ENCODE measurements around the gene IGF2. TPM values are rescaled to one million over a fixed set of nuclear protein-coding genes. Genes with fewer than 3 reads are reported as not detected.

IGF2 gene
- total RNA-seq, 1 experiment from 2014 or later, result 1.5 TPM

DNA sequence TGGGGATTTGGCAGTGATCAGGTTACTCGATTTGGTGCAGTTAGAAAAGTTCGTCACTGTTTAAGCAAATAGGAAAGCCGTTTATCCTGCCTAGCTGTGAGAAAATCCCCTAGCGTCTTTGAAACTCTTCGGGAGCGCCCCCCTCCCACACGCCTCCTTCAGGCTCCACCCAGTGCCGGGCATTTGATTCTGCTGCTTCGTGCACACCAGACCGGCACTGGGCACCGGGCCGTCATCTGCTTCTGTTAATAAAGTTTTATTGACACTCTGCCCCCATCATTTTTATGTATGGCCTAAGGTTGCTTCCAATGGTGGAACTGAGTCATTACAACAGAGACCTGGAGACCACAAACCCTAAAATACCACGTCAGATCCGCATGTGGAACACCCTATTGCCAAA, 50.9 kb downstream of the IGF2 start (continued):
- TF ChIP-seq CBFB (CRISPR knock-in tag; IDR thresholded peaks at IDR 0.05; ENCODE audit: low read depth), result no peak
- TF ChIP-seq, protein P1, sequence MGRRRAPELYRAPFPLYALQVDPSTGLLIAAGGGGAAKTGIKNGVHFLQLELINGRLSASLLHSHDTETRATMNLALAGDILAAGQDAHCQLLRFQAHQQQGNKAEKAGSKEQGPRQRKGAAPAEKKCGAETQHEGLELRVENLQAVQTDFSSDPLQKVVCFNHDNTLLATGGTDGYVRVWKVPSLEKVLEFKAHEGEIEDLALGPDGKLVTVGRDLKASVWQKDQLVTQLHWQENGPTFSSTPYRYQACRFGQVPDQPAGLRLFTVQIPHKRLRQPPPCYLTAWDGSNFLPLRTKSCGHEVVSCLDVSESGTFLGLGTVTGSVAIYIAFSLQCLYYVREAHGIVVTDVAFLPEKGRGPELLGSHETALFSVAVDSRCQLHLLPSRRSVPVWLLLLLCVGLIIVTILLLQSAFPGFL (CRISPR knock-in tag; IDR thresholded peaks at IDR 0.05; ENCODE audit: borderline replicate concordance), result no peak
- no peak for TF ChIP-seq NFATC4 (CRISPR knock-in tag; IDR thresholded peaks at IDR 0.05)
- TF ChIP-seq EMX1 (CRISPR knock-in tag; IDR thresholded peaks at IDR 0.05), result no peak
- TF ChIP-seq, protein P2, sequence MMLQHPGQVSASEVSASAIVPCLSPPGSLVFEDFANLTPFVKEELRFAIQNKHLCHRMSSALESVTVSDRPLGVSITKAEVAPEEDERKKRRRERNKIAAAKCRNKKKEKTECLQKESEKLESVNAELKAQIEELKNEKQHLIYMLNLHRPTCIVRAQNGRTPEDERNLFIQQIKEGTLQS (CRISPR knock-in tag; conservative IDR thresholded peaks at IDR 0.05), result no peak
- no peak for TF ChIP-seq ZNF671 (CRISPR knock-in tag; IDR thresholded peaks at IDR 0.05)
- TF ChIP-seq JAZF1 (CRISPR knock-in tag; IDR thresholded peaks at IDR 0.05), result no peak
- TF ChIP-seq ZNF512 (CRISPR knock-in tag; IDR thresholded peaks at IDR 0.05; ENCODE audit: borderline replicate concordance), result no peak

GRCh38 chr11:2086239-2087040, 52.7 kb downstream of the IGF2 start:
- Mint-ChIP-seq H3K27ac (no peak overlapping the region), H3K27me3 (ENCODE audit: low read depth) (peaks cover 25% of the 10 kb centered on the region), H3K4me1 (no peaks in the 10 kb centered on the region; the same call in 1 of the 2 replicates), H3K4me3 (no peak overlapping the region), H3K36me3 (peaks cover 19% of the 10 kb centered on the region), H3K9me3 (peaks cover 23% of the 10 kb centered on the region)
- TF ChIP-seq, protein P3, sequence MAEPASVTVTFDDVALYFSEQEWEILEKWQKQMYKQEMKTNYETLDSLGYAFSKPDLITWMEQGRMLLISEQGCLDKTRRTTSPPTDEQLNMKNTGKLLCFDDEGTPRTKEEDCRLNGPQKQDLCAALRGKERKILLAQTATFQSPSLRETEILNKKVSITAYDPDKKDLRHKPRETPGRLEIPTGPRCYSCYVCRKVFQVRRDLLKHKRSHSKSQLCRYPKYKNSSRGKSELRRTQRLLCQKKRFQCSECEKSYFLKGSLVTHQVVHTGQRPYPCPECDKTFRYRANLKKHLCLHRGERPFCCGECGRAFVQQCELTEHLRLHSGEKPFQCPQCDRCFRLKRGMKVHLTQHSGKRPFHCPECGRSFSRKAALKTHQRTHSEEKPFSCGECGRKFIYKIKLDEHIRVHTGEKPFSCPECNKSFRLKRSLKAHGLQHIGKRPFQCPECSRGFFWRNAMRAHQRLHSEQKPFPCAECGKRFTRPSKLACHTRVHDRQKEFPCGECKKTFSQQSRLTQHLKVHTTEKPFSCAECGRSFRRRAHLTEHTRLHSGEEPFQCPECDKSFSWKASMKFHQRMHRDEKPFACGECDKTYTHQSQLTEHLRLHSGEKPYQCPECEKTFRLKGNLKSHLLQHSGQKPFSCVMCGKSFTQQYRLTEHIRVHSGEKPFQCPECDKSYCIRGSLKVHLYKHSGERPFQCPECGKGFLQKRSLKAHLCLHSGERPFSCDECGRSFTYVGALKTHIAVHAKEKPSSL (CRISPR knock-in tag; conservative IDR thresholded peaks at IDR 0.05), result no peak
- TF ChIP-seq, protein P4, sequence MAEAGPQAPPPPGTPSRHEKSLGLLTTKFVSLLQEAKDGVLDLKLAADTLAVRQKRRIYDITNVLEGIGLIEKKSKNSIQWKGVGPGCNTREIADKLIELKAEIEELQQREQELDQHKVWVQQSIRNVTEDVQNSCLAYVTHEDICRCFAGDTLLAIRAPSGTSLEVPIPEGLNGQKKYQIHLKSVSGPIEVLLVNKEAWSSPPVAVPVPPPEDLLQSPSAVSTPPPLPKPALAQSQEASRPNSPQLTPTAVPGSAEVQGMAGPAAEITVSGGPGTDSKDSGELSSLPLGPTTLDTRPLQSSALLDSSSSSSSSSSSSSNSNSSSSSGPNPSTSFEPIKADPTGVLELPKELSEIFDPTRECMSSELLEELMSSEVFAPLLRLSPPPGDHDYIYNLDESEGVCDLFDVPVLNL (CRISPR knock-in tag; IDR thresholded peaks at IDR 0.05; ENCODE audit: borderline replicate concordance, low read depth), result no peak
- DNase-seq (ENCODE audit: low spot score) (no peak), ATAC-seq (no peak)
- ChIA-PET POLR2A (no interaction called here), CTCF (interaction anchor here (1.4 kb wide), 1 partner anchor 50 kb away, joined by 4 read pairs; no protein-coding TSS in a partner anchor)

DNA sequence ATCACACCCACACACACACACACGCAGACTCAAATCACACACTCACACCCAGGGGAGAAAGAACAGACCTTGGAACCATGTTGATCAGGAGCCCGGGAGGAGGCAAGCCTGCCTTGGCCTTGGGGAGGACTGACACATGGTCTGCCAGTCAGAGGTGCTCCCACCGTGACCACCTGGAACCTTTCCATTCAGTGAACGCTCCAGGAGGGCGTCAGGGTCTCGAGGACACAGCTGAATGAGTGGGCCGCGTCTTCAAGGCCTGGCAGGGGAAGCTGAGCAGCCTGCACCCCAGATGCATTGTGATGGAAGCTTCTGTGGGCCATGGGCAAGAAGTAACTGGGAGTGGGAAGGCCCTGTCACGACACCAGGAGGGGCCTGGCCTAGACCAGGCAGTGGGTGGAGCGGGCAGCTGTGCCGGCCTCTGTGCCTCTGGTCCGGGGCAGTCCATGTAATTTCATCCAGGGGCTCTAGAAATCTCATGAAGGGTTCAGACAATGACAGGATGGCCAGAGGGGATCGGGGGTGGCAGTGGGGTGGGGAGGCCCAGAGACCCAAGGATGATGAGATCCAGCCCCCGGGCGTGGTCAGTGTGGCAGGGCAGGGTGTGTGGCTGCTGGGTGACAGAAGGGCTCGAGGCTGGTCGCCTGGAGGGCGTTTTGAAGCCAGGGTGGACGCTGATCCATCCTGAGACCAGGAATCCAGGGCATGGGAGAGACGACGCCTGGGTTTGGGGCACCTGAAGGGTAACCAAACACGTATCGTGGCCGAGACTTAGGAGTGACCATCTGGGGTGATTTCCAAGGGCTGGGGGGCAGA, 53.7 kb downstream of the IGF2 start:
- ATAC-seq (no peak), DNase-seq (ENCODE audit: low spot score) (no peak)
- CTCF ChIA-PET, result no interaction called here
- no peak overlapping the region for H3K4me3 Mint-ChIP-seq
- H3K27me3 Mint-ChIP-seq (ENCODE audit: low read depth), result peaks cover 27% of the 10 kb centered on the region
- TF ChIP-seq MXD4 (CRISPR knock-in tag; IDR thresholded peaks at IDR 0.05; ENCODE audit: borderline replicate concordance) (no peak), CBFB (CRISPR knock-in tag; IDR thresholded peaks at IDR 0.05; ENCODE audit: low read depth) (no peak), PRRX2 (CRISPR knock-in tag; IDR thresholded peaks at IDR 0.05) (no peak), TEAD4 (CRISPR knock-in tag; IDR thresholded peaks at IDR 0.05) (no peak), ZSCAN18 (CRISPR knock-in tag; IDR thresholded peaks at IDR 0.05) (no peak)
- TF ChIP-seq, protein P3 (CRISPR knock-in tag; conservative IDR thresholded peaks at IDR 0.05), result no peak
- TF ChIP-seq, protein P1 (CRISPR knock-in tag; IDR thresholded peaks at IDR 0.05; ENCODE audit: borderline replicate concordance), result no peak
- H3K36me3 Mint-ChIP-seq, result peaks cover 19% of the 10 kb centered on the region
- H3K4me1 Mint-ChIP-seq, result peaks cover 2% of the 10 kb centered on the region
- H3K27ac Mint-ChIP-seq, result no peak overlapping the region
- POLR2A ChIA-PET, result no interaction called here
- H3K9me3 Mint-ChIP-seq, result peaks cover 23% of the 10 kb centered on the region
